Measurements from ENCODE around the gene CIC.
A peak's percentile ranks its signal among the peaks of the same experiment; 100 is the strongest.

Gene CIC

GRCh38 chr19:42244347-42245220 is 24.5 kb upstream of the CIC start:
- peak; percentile 87 for DNase-seq

DNA sequence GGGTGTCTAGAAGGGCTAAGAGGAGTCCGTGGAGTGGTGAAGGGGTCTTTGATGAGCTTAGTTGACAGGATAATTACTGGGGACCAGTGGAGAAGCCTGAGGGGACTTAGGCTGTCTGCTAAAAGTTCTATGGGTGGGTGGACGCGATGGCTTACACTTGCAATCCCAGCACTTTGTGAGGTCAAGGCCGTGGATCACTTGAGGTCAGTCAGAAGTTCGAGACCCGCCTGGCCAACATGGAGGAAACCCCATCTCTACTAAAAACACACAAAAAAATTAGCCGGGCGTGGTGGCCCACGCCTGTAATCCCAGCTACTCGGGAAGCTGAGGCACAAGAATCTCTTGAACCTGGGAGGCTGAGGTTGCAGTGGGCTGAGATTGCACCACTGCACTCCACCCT is 23.8 kb upstream of the CIC start:
- no peak for DNase-seq

- DNase-seq: no peak
Observed at GRCh38 chr19:42246143-42246921, 22.7 kb upstream of the CIC start.

DNA sequence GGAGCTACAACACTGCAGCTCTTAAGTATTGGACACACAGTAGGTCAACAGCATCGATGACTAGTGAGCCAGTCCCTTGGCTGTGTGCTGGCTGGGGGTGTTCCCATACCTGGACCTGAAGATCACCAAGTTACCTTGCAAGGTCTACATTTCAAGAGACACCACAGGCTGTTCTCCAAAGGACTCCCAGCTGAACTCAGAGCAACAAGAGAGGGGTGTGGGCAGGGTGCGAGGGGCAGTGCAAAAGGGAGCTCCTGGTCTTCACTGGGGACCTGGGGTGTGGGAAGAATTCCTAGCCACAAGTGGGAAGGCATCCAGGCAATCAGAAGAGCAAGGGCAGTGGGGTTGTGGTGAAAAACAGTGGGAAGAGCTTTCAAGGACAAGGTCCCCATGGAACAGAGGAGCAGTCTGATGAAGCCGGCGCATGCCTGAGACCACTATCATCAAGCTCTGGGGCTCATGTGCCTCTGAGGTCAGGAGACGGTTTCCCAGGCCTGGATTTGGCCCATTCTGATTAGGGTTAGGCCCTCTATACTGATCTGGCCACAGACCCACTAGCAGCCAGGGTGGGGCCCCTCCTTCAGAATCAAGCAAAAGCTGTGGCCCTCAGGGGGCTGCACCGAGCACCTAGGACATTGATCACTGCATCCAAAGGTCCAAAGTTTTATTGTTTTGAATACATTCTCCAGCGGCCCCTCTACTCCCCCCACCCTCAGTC is 22.0 kb upstream of the CIC start:
- DNase-seq: no peak

DNA sequence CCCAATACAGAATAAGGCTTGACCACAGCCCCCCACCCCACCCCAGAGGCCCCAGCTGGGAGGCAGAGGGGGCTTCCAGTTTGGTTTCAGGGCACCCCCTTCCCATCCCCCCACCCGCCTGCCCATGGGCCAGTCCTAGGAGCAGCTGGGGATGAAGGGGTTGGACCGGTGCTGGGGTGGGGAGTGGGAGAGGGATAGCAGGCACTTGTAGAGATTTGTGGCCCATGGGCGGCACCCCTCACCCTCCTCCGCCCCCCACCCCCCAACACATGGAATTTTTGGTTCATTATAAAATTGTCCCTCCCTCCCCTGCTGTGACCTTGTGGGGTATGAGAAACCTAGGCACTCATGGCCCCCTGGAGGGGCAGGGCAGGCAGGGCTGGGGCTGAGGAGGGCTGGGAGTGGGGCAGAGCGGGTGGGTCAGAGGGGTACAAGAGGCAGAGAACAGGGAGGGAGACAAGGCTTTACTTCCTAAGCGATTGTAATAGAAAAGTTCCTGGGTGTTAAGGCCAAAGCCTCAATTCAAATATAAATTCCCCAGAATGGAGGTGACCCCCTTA is 21.3 kb upstream of the CIC start:
- no peak for DNase-seq

DNA sequence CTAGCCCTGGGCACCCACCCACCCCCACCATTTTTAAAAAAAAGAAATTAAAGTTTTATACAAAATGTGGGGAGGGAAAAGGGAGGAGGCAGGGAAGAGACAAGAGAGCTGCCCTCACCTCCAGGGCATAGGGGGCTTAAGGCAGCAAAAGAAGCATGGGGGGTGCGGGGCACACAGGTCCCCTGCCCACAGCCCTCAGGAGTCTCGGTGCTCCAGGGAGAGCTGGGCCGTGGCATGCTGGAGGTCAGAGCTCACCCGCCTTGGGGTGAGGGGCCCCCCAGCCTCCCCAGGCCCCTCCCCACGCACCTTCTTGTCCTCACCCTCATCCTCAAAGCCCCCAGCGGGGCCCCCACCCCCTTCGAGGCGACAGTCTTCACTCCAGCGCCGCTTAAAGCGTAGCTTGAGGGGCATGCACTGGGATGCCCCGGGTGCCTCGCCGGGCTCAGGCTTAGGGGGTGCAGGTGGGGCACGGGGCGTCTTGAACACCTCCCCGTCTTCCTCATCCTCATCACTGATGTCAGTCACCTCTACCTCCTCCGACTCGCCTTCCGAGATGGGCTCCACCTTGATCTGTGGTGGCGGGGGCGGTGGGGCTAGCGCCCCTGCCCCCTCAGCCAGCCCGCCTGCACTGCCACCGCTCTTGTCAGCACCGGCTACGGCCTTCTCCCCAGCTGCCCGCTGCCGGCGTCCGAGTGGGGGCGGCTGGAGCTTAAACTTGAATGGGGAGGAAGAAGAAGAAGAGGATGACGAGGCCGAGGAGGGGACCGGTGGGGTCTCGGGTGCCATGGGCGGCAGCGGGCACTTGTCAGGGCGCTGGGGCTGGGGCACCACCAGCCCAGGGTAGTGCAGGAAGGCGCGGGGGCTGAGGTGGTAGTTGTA is 20.5 kb upstream of the CIC start:
- DNase-seq: no peak

GRCh38 chr19:42249149-42249750 is 19.8 kb upstream of the CIC start:
- no peak for DNase-seq

DNA sequence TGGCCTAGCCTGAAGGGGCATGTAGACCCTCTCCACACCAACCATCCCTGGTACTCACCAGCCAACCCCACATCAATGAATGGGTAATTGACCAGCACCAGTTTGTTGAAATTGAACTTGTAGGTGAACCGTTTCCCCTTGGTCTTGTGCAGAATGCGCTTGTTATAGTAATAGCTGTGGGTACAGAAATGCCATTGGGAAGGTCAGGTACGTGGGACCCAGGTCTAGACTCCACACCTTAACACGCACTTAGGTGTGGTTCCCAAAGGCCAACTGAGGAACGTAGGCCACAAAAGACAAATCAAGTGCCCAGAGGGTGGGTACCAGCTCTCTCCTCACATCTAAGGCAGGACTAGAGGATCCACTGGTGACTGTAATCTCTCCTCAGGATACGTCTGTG is 19.3 kb upstream of the CIC start:
- no peak for DNase-seq

GRCh38 chr19:42250183-42250665 is 18.8 kb upstream of the CIC start:
- DNase-seq: no peak

GRCh38 chr19:42250666-42251531 is 18.2 kb upstream of the CIC start:
- DNase-seq: no peak

DNA sequence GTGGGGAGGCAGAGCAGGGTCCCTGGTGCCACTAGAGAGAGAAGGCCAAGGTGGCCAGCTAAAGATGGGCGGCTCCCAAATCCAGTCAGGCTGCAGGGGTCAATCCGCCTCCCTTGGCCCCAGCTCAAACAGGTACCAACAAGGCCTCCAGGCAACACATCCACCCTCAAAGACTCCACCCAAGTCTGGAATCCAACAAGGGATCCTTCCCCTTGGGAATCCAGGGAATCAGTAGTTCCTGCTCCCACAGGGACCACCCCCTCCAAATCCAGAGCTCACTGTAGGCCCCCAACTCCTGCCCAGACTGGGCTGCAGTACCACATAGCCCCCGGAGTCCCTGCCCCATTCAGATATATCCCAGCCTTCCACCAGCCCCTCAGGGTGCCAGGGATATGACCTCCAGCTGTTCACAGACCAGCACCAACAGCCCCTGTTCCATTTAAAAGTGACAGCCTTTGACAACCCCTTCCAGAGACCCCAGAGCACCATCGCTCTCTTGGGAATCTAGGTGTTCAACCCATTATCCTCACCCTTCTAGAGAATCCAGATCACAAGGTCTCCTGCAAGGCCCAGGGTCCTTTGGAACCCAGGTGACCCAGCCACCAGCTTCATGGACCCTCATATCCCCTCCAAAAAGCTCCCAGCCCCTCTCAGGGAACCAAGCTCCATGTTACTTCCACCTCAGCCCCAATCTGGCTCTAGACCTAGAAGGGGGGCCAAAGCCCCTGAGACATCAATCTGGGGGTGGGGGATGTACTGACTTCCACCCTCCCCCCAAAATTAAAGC is 17.3 kb upstream of the CIC start:
- DNase-seq: no peak

DNA sequence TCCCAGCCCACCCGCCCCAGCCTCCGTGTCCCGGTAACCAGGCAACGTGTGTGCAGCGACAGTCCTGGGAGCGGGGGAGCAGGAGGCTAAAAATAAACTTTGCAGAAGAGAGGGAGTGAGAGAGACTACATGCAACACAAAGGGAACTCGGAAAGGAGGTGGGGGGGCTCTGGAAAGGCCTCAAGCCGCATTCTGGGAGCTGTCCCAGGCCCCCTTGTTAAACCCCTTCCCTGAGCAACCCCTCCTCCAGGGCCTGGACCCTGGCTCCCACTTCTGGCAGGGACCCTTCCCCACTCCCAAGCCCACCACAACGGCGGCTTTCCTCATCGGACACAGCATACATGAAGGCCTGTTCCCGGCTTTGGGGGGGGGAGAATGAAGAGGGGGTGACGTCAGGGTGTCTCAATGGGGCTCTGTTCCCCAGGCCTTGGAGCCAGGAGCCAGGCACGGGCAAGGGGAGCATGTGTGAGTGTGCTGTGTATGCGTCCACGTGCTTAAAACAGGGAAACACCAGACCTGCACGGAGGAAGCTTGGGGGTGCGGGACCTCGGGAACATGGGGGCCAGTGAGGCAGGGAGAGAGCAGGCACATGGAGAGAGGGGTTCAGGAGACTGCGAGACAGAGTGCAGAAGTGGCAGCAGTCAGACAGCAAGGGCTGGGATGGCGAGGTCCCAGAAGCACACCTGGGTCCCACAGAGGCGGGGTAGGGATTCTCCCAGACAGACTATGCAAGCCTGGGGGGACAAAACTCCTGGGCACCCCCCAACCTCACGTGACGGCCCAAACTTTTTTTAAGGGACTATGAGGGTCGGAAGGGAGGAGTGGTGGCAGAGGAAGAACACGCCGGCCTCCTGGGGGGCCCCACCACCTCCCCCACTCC is 16.4 kb upstream of the CIC start:
- no peak for DNase-seq

GRCh38 chr19:42253245-42254088 is 15.6 kb upstream of the CIC start:
- DNase-seq: peak; percentile 50

GRCh38 chr19:42254089-42254849 is 14.8 kb upstream of the CIC start:
- DNase-seq: peak; percentile 69

GRCh38 chr19:42254850-42255765 is 13.9 kb upstream of the CIC start, which contains the start of gene ERF:
Gene ERF (minus strand): TSS chr19:42255128. CDS start chr19:42254999, 129 bp downstream.
- DNase-seq: peak; percentile 89
